IPS-18a (cell line): Measurements from ENCODE around the gene ASH1L.

ENCODE experiments used
- H3K27ac ChIP-seq: one replicate; pipeline ENCODE4 v1.5.1; 2013; ENCODE audit warnings: low read length
- H3K27me3 ChIP-seq: one replicate; pipeline ENCODE4 v1.6.1; 2013; ENCODE audit warnings: mild to moderate bottlenecking, low read length; ENCODE audit not compliant: control insufficient read depth, insufficient read depth
- H3K36me3 ChIP-seq: one replicate; pipeline ENCODE4 v1.6.1; 2013; ENCODE audit warnings: low read depth, low read length; ENCODE audit not compliant: control insufficient read depth
- H3K4me1 ChIP-seq: one replicate; pipeline ENCODE4 v1.6.1; 2013; ENCODE audit warnings: low read depth, low read length; ENCODE audit not compliant: control insufficient read depth
- H3K4me3 ChIP-seq: one replicate; pipeline ENCODE4 v1.5.1; 2013; ENCODE audit warnings: low read length
- H3K9ac ChIP-seq: one replicate; pipeline ENCODE4 v1.6.1; 2013; ENCODE audit warnings: mild to moderate bottlenecking, low read length, moderate library complexity
- H3K9me3 ChIP-seq: one replicate; pipeline ENCODE4 v1.6.1; 2013; ENCODE audit warnings: low read depth, low read length; ENCODE audit not compliant: control insufficient read depth

Gene ASH1L

DNA sequence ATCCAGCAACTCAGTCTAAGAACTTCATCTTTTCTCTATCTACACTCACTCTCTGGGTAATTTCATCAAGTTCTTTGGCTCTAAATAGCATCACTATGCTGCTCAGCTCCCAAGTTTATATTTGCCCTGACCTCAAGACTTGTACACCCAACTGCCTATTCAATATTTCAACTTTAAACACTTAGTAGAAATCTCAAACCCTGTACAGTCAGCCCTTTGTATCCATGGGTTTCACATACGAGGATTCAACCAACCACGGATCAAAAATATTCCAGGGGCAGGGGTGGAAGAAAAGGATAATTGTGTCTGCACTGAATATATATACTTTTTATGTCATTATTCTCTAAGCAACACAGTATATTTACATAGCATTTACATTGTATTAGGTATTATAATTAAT lies 13.9 kb downstream of the ASH1L start:
- H3K9ac ChIP-seq, result no peak overlapping the region
- no peaks in the 10 kb centered on the region for H3K4me1 ChIP-seq
- no peak overlapping the region for H3K27ac ChIP-seq
- no peaks in the 10 kb centered on the region for H3K36me3 ChIP-seq
- H3K27me3 ChIP-seq, result no peaks in the 10 kb centered on the region
- H3K9me3 ChIP-seq, result no peaks in the 10 kb centered on the region
- no peak overlapping the region for H3K4me3 ChIP-seq

DNA sequence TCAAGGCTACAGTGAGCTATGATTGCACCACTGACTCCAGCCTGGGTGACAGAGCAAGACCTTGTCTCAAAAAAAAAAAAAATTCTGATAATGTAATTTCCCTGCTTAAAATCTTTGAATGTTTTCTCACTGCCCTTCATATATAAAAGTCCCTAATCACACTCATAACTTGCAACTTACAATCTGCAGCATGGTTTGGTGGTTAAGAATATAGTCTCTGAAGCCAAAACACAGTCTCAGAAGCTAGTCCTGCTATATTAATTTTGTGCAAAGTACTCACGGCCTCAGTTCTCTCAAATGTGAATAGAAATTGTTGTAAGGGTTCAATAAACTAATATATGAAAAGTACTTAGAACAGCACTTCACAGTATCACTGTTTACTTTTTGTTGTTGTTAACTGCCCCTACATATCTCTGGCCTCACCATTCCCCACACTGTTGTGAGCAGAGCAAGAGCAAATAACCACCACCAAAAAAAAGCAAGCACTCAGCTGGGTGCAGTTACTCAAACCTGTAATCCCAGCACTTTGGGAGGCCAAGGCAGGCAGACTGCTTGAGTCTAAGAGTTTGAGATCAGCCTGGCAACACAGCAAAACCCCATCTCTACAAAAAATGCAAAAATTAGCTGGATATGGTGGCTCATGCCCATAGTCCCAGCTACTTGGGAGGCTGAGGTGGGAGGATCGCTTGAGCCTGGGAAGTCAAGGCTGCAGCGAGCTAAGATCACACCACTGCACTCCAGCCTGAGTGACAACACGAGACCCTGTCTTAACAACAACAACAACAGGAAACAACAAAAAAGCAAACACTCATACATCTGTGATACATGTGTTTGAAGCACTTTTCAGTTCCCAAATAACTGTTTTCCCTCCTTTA lies 22.4 kb downstream of the ASH1L start:
- Histone ChIP-seq H3K9me3 (no peaks in the 10 kb centered on the region), H3K4me1 (no peaks in the 10 kb centered on the region), H3K36me3 (no peaks in the 10 kb centered on the region), H3K9ac (no peak overlapping the region), H3K27ac (no peak overlapping the region), H3K4me3 (no peak overlapping the region), H3K27me3 (no peaks in the 10 kb centered on the region)

DNA sequence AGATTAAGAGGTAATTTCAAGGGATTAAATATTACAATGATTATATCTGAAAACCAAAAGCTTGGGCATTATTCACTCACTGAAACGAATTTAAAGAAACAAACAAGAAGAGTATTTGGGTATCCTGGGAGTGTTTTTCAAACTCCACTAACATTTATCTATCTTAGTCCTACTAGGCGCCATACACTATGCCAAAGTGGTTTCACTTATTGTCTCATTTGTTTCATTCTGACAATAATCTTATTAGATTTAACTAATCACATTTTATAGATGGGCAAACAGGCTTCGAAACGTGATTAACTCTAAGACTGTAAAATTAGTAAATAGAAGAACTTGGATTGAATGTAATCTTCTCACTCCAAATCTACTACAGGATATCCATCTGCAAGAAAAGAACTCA lies 25.4 kb downstream of the ASH1L start:
- no peaks in the 10 kb centered on the region for H3K36me3 ChIP-seq
- H3K27me3 ChIP-seq, result no peaks in the 10 kb centered on the region
- H3K27ac ChIP-seq, result no peak overlapping the region
- no peak overlapping the region for H3K9ac ChIP-seq
- no peaks in the 10 kb centered on the region for H3K9me3 ChIP-seq
- no peaks in the 10 kb centered on the region for H3K4me1 ChIP-seq
- no peak overlapping the region for H3K4me3 ChIP-seq

DNA sequence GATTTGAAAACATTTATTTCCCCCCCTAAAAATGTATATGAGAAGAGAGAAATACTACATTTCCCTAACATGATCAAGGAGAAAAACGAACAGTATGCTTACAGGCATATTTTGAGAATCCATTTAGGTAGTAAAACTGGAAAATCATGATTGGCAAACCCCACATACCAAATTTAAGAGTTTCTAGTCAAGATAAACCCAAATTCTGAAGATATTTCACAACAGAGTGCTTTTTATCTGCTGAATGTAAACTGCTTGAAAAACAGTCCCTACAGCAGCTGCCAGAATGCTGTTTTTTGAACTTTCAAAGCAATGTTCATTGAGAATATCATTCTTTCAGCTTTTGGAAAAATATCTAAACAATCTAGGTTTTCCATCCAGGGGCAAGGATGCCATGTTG lies 31.0 kb downstream of the ASH1L start:
- Histone ChIP-seq H3K4me3 (no peak overlapping the region), H3K9me3 (no peaks in the 10 kb centered on the region), H3K27me3 (no peaks in the 10 kb centered on the region), H3K27ac (no peak overlapping the region), H3K36me3 (no peaks in the 10 kb centered on the region), H3K4me1 (no peaks in the 10 kb centered on the region), H3K9ac (no peak overlapping the region)

DNA sequence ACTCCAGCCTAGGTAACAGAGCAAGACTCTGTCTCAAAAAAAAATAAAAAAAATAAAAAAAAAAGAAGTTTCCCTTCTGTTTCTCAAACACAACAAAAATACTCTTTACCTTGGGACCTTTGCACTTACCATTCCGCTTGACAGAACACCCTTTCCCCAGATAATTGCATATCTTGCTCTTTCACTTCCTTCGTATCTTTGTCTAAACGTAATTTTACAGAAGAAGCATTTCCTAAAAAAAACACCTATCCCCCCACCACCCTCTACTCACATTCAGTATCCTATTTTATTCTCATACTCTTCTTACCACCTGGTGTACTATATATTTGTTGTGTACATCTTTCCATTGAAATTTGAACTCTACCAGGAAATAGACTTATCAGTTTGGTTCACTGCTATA lies 32.7 kb downstream of the ASH1L start:
- Histone ChIP-seq H3K36me3 (no peaks in the 10 kb centered on the region), H3K27ac (no peak overlapping the region), H3K4me3 (no peak overlapping the region), H3K9me3 (no peaks in the 10 kb centered on the region), H3K27me3 (no peaks in the 10 kb centered on the region), H3K4me1 (no peaks in the 10 kb centered on the region), H3K9ac (no peak overlapping the region)

DNA sequence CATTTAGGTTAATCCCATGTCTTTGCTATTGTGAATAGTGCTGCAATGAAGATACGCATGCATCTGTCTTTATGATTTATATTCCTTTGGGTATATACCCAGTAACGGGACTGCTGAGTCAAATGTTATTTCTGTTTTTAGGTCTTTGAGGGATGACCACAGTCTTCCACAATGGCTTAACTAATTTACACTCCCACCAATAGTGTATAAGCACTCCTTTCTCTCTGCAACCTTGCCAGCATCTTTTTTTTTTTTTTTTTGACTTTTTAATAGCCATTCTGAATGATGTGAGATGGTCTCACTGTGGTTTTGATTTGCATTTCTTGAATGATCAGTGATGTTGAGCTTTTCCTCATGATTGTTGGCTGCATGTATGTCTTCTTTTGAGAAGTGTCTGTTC lies 33.5 kb downstream of the ASH1L start:
- H3K27me3 ChIP-seq, result no peaks in the 10 kb centered on the region
- no peak overlapping the region for H3K4me3 ChIP-seq
- no peaks in the 10 kb centered on the region for H3K4me1 ChIP-seq
- no peak overlapping the region for H3K27ac ChIP-seq
- no peak overlapping the region for H3K9ac ChIP-seq
- H3K9me3 ChIP-seq, result no peaks in the 10 kb centered on the region
- no peaks in the 10 kb centered on the region for H3K36me3 ChIP-seq

DNA sequence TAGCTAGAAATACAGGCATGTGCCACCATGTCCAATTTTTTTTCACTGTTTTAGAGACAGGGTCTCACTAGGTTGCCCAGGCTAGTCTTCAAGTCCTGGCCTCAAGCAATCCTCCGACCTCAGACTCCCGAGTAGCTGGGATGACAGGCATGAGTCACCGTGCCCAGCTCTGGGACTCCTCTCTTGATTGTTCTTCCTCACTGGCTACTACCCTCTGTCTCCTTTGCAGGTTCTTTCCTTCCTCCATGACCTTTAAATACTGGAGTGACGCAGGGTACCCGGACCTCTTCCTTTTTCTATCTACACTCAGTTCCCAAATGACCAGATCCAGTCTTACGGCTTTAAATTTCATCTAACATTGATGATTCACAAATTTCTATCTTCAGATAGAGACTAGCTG lies 34.9 kb downstream of the ASH1L start:
- Histone ChIP-seq H3K36me3 (no peaks in the 10 kb centered on the region), H3K27ac (no peak overlapping the region), H3K9me3 (no peaks in the 10 kb centered on the region), H3K4me3 (no peak overlapping the region), H3K9ac (no peak overlapping the region), H3K4me1 (no peaks in the 10 kb centered on the region), H3K27me3 (no peaks in the 10 kb centered on the region)

DNA sequence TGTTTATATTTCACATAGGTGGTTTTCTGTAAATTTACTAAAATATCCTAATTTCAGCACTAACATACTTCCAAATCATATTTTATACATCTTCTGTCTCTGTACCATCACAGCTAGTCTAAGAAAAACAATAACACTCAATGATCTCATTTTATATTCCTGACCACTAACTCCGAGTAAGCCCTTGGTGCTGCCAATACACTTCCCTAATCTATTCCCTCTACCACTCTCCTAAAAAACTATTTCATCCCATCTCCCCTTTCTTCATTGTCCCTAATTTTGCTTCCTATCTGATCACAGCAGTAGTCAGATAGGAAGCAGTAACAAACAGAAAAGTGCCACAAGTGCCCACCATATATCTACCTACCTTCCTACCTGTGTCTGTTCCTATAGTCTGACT lies 36.2 kb downstream of the ASH1L start:
- no peak overlapping the region for H3K27ac ChIP-seq
- no peak overlapping the region for H3K9ac ChIP-seq
- no peak overlapping the region for H3K4me3 ChIP-seq
- H3K9me3 ChIP-seq, result no peaks in the 10 kb centered on the region
- H3K4me1 ChIP-seq, result no peaks in the 10 kb centered on the region
- no peaks in the 10 kb centered on the region for H3K27me3 ChIP-seq
- H3K36me3 ChIP-seq, result no peaks in the 10 kb centered on the region

DNA sequence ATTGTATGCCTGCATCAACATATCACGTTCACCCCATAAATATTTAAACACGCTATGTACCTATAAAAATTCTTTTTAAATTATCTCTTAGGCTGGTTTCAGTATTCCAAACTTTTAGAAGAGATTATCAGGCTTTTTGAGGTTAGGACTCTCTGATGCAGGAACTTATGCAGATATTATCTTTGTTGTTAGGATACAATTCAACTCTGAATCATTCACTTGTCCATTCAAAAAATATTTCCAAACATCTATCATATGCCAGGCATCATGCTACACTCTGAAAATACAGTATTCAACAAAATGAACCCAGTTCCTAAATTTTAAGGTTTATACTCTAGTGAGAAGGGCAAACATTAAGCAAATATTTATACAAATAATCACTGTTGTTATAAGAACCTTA lies 40.5 kb downstream of the ASH1L start:
- Histone ChIP-seq H3K27me3 (no peaks in the 10 kb centered on the region), H3K9me3 (no peaks in the 10 kb centered on the region), H3K27ac (no peak overlapping the region), H3K36me3 (no peaks in the 10 kb centered on the region), H3K4me3 (no peak overlapping the region), H3K9ac (no peak overlapping the region), H3K4me1 (no peaks in the 10 kb centered on the region)

DNA sequence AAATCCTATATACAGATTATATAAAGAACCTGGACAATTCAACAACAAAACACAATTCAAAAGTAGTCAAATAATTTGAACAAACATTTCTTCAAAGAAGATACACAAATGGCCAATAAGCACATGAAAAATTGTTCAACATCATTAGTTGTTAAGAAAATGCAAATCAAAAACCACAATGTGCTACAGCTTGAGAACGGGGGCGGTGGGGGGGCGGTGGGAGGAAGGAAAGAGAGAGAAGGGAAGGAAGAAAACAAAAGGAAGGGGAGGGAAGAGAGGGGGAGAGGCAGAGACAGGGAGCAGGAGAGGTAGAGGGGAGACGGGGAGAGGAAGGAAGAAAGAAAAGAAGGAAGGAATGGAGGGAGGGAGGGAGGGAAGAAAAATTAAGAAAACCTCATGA lies 44.1 kb downstream of the ASH1L start:
- no peaks in the 10 kb centered on the region for H3K4me1 ChIP-seq
- H3K27ac ChIP-seq, result no peak overlapping the region
- no peak overlapping the region for H3K4me3 ChIP-seq
- H3K27me3 ChIP-seq, result no peaks in the 10 kb centered on the region
- H3K36me3 ChIP-seq, result no peaks in the 10 kb centered on the region
- H3K9ac ChIP-seq, result no peak overlapping the region
- H3K9me3 ChIP-seq, result no peaks in the 10 kb centered on the region

DNA sequence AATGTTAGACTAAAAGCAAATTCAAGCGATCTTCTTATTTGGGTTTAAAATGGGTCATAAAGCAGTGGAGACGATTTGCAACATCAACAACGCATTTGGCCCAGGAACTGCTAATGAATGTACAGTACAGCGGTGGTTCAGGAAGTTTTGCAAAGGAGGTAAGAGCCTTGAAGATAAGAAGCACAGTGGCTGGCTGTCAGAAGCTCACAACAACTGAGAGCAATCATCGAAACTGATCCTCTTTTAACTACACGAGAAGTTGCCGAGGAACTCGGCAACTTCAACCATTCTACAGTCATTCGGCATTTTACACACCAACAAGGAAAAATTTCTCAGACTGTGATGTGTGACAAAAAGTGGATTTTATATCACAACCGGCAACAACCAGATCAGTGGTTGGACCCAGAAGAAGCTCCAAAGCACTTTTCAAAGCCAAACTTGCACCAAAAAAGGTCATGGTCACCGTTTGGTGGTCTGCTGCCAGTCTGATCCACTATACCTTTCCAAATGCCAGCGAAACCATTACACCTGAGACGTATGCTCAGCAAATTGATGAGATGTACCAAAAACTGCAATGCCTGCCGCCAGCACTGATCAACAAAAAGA lies 47.9 kb downstream of the ASH1L start:
- H3K9ac ChIP-seq, result no peak overlapping the region
- H3K4me3 ChIP-seq, result no peak overlapping the region
- no peaks in the 10 kb centered on the region for H3K27me3 ChIP-seq
- H3K4me1 ChIP-seq, result no peaks in the 10 kb centered on the region
- no peaks in the 10 kb centered on the region for H3K9me3 ChIP-seq
- no peak overlapping the region for H3K27ac ChIP-seq
- H3K36me3 ChIP-seq, result no peaks in the 10 kb centered on the region

DNA sequence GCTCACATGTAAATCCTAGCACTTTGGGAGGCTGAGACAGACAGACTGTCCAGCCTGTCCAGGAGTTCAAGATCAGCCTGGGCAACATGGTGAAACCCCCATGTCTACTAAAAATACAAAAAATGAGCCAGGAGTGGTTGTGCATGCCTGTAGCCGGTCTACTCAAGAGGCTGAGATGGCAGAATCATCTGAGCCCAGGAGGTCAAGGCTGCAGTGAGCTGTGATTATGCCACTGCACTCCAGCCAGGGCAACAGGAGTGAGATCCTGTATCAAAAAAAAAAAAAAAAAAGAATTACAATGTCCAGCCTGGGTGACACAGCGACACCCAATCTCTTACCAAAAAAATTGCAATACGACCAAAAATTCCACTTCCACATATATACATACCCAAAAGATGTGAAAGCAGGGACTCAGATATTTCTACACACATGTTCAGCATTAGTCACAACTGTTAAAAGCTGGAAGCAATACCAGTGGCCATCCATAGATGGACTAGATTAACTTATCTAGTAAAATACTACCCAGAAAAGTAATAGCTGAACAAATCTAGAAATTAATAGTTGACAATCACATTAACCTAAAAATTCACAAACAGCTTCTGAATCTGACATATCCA lies 49.2 kb downstream of the ASH1L start:
- H3K4me1 ChIP-seq, result no peaks in the 10 kb centered on the region
- H3K27ac ChIP-seq, result no peak overlapping the region
- H3K36me3 ChIP-seq, result no peaks in the 10 kb centered on the region
- no peak overlapping the region for H3K4me3 ChIP-seq
- H3K9ac ChIP-seq, result no peak overlapping the region
- H3K9me3 ChIP-seq, result no peaks in the 10 kb centered on the region
- no peaks in the 10 kb centered on the region for H3K27me3 ChIP-seq
